A375 (cell line): ENCODE measurements around the gene PLG. TPM values are rescaled to one million over a fixed set of nuclear protein-coding genes. Genes with fewer than 3 reads are reported as not detected.

Experiments used
- total RNA-seq: library from RNA; depleted of rRNA; stranded (reverse); fragments of >200 nt; shearing (Covaris generic); gene quantifications from 2 replicates; pipeline ENCODE4 v1.2.3, GENCODE V29; 2014; rRNA removed

Gene PLG
- not detected in 2 replicates for total RNA-seq

GRCh38 chr6:160701918-160702680, at the start of gene PLG:
TSS of gene PLG (plus strand) at chr6:160702244. CDS start at chr6:160702305, 61 bp downstream.

DNA sequence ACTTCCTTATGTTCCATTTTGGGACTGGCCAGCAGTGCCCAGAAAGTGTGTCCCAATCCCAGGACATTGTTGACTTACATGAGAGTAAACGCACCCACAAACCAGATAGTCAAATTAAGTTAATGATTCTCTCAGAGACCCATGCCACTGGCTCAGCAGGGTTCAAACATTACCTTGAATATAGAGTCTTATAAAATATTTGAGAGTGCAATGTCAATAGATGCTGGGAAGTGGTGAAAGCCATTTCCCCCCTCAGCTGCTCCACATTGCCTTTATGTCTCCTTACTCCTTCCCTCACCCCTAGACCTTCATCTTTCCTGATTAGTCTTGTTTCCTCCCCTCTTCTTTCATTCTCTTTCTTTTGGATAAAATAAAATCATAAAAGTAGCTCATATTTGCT, 37.8 kb upstream of the PLG start, which contains the start of gene LPA:
Gene LPA (minus strand): TSS at position 78 of the 400 bp plus-strand sequence. CDS start 61 bp downstream, at position 17.

Other genes starting within 250 kb of the PLG start
- gene LPA, start 38.0 kb upstream of the PLG start, total RNA-seq, result not detected in 2 replicates